Epithelial cell of umbilical artery (primary cell): ENCODE measurements around the gene FKBP10. TPM values are rescaled to one million over a fixed set of nuclear protein-coding genes. Genes with fewer than 3 reads are reported as not detected.

ENCODE experiments used
- total RNA-seq: library from RNA; depleted of rRNA; stranded (reverse); fragments of >200 nt; gene quantifications from 2 replicates; pipeline ENCODE4 v1.2.3, GENCODE V29; 2014

FKBP10 gene
- total RNA-seq: 101 and 164 TPM in 2 replicates

GRCh38 chr17:41812381-41813151, at the start of gene FKBP10:
Gene FKBP10 (plus strand): TSS chr17:41813004. CDS start chr17:41813035, 31 bp downstream.

GRCh38 chr17:41786227-41787020, 26.4 kb upstream of the FKBP10 start, which contains the start of gene JUP:
Gene JUP (minus strand): TSS chr17:41786711. CDS start chr17:41771854, 14,857 bp downstream.

GRCh38 chr17:41811549-41812380, 1.0 kb upstream of the FKBP10 start, which contains the start of gene P3H4:
Gene P3H4 (minus strand): TSS chr17:41811949. CDS start chr17:41811915, 34 bp downstream.

GRCh38 chr17:41835800-41836549, 23.2 kb downstream of the FKBP10 start, which contains the start of gene NT5C3B:
Gene NT5C3B (minus strand): TSS chr17:41836232. CDS start chr17:41836193, 39 bp downstream.

GRCh38 chr17:41837761-41838538, 25.1 kb downstream of the FKBP10 start, which contains the start of gene KLHL10:
Gene KLHL10 (plus strand): TSS chr17:41837825. CDS start chr17:41837933, 108 bp downstream.

GRCh38 chr17:41864836-41865595, 52.2 kb downstream of the FKBP10 start, which contains the start of gene KLHL11:
Gene KLHL11 (minus strand): TSS chr17:41865423. CDS start chr17:41865370, 53 bp downstream.

Other genes starting within 250 kb of the FKBP10 start
- not detected in 2 replicates for gene KRT9, start 240.9 kb upstream of the FKBP10 start, total RNA-seq
- gene KRT14, start 226.1 kb upstream of the FKBP10 start, total RNA-seq: not detected in 2 replicates
- gene KRT16, start 200.2 kb upstream of the FKBP10 start, total RNA-seq: 0.30 TPM in 1 of 2 replicates, not detected in the other
- 0.32 and 0.61 TPM in 2 replicates for gene KRT17, start 188.4 kb upstream of the FKBP10 start, total RNA-seq
- 93.2 and 112 TPM in 2 replicates for gene EIF1, start 124.1 kb upstream of the FKBP10 start, total RNA-seq
- not detected in 2 replicates for gene GAST, start 100.7 kb upstream of the FKBP10 start, total RNA-seq
- gene HAP1, start 78.4 kb upstream of the FKBP10 start, total RNA-seq: under 0.01 and 0.30 TPM in 2 replicates
- 61.2 and 114 TPM in 2 replicates for gene JUP, start 26.3 kb upstream of the FKBP10 start, total RNA-seq
- gene P3H4, start 1.1 kb upstream of the FKBP10 start, total RNA-seq: 56.1 and 100 TPM in 2 replicates
- gene NT5C3B, start 23.2 kb downstream of the FKBP10 start, total RNA-seq: 66.4 and 85.4 TPM in 2 replicates
- not detected in 2 replicates for gene KLHL10, start 24.8 kb downstream of the FKBP10 start, total RNA-seq
- gene KLHL11, start 52.4 kb downstream of the FKBP10 start, total RNA-seq: 28.3 and 33.1 TPM in 2 replicates
- gene ACLY, start 105.9 kb downstream of the FKBP10 start, total RNA-seq: 275 and 278 TPM in 2 replicates
- 0.32 TPM in 1 of 2 replicates, not detected in the other for gene ODAD4, start 117.6 kb downstream of the FKBP10 start, total RNA-seq
- gene CNP, start 153.8 kb downstream of the FKBP10 start, total RNA-seq: 36.1 and 65.5 TPM in 2 replicates
- gene DNAJC7, start 204.4 kb downstream of the FKBP10 start, total RNA-seq: 78.9 and 90.9 TPM in 2 replicates
- 36.4 and 41.0 TPM in 2 replicates for gene NKIRAS2, start 207.1 kb downstream of the FKBP10 start, total RNA-seq
- gene C17orf113, start 237.6 kb downstream of the FKBP10 start, total RNA-seq: 0.15 and 0.32 TPM in 2 replicates